ENCODE results near the gene EXOSC5.
A peak's percentile ranks its signal among the peaks of the same experiment; 100 is the strongest.
"Not testable (repeated sequence)": the region's sequence is repeated elsewhere in the genome, so short reads cannot be mapped to it uniquely, and the experiment has no call there.

Gene EXOSC5

GRCh38 chr19:41426116-41426841 is 29.1 kb upstream of the EXOSC5 start:
- DNase-seq = no peak

GRCh38 chr19:41425174-41426115 is 28.3 kb upstream of the EXOSC5 start:
- no peak for DNase-seq

- DNase-seq = no peak
These were observed 27.4 kb upstream of the EXOSC5 start for GRCh38 chr19:41424335-41425173.

- no peak for DNase-seq
These were observed 25.8 kb upstream of the EXOSC5 start for GRCh38 chr19:41422955-41423354.

GRCh38 chr19:41422456-41422855 is 25.3 kb upstream of the EXOSC5 start:
- DNase-seq = no peak

GRCh38 chr19:41421973-41422372 is 24.8 kb upstream of the EXOSC5 start:
- no peak for DNase-seq

- DNase-seq = no peak
These were observed 24.2 kb upstream of the EXOSC5 start for GRCh38 chr19:41421314-41421713.

- no peak for DNase-seq
These were observed 23.1 kb upstream of the EXOSC5 start for GRCh38 chr19:41420101-41420880.

- no peak for DNase-seq
These were observed 19.1 kb upstream of the EXOSC5 start for GRCh38 chr19:41416194-41416674.

GRCh38 chr19:41415154-41415571 is 18.0 kb upstream of the EXOSC5 start:
- DNase-seq = no peak

- DNase-seq = no peak
These were observed 17.3 kb upstream of the EXOSC5 start for GRCh38 chr19:41414461-41414860.

- DNase-seq = no peak
These were observed 16.8 kb upstream of the EXOSC5 start for GRCh38 chr19:41413947-41414346.

- no peak for DNase-seq
These were observed 15.8 kb upstream of the EXOSC5 start for GRCh38 chr19:41412953-41413352.

GRCh38 chr19:41411968-41412265 is 14.8 kb upstream of the EXOSC5 start:
- no peak for DNase-seq

- no peak for DNase-seq
These were observed 14.2 kb upstream of the EXOSC5 start for GRCh38 chr19:41411100-41411967.

- DNase-seq = no peak
These were observed 13.3 kb upstream of the EXOSC5 start for GRCh38 chr19:41410336-41411054.

- DNase-seq = peak in 1 of 2 experiments; percentile 10
These were observed 12.1 kb upstream of the EXOSC5 start for GRCh38 chr19:41409288-41409687.

- DNase-seq = not testable (repeated sequence)
These were observed 11.7 kb upstream of the EXOSC5 start for GRCh38 chr19:41408846-41409245.

GRCh38 chr19:41408256-41408655 is 11.1 kb upstream of the EXOSC5 start:
- no peak for DNase-seq

GRCh38 chr19:41407271-41407670 is 10.1 kb upstream of the EXOSC5 start:
- no peak for DNase-seq

GRCh38 chr19:41405776-41406175 is 8.6 kb upstream of the EXOSC5 start:
- no peak for DNase-seq
